ENCODE results near the gene TTYH3.

DNA sequence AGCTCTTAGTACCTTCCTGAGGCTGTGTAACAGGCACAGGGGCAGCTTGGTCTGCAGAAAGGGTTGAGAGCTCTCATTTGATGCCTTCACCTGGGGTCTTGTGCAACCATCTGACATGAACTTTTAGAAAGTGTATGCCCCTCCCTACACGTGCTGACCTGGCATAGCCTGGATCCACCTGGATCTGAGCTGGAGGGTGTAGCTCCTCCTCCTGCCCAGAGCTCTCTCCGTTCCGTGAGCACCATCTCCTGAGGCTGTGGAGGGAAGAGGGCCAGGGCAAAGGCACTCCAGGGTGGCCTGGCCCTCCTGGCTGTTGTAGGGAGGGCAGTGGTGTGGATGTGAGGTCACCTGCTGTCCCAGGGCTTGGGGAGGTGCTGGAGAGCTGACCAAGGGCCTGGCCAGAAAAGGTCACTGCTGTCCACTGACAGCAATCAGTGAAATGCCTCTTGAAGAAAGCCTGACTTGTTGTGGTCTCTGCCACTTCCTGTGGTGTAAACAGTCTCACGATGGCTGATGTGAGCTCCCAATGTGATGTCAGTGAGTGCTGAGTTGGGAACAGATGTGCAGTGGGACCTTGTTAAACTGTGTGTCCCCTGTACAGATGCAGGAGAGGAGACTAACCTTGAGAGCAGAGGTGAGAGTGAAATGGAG, 79.2 kb downstream of the TTYH3 start:
- TF ChIP-seq GATA2 (IDR thresholded peaks at IDR 0.05; ENCODE audit: low read depth, low read length): no peak
- TF ChIP-seq GATA3 (IDR thresholded peaks at IDR 0.05; ENCODE audit: low read depth, low read length): no peak
